HepG2 (cell line): Measurements from ENCODE around the gene ZNF66. TPM values are rescaled to one million over a fixed set of nuclear protein-coding genes. Genes with fewer than 3 reads are reported as not detected.

Experiments used
- ELF3 ChIP-seq: IDR thresholded peaks from 2 replicates; pipeline ENCODE4 v1.6.1; 2016; ENCODE audit warnings: missing genetic modification reagents, missing compliant biosample characterization
- GABPB1 ChIP-seq: IDR thresholded peaks from 2 replicates; pipeline ENCODE4 v1.6.1; 2016; ENCODE audit warnings: mild to moderate bottlenecking, missing genetic modification reagents, moderate library complexity, missing compliant biosample characterization
- HNRNPLL ChIP-seq: fragments of 200-400 bp; formaldehyde crosslinking; IDR thresholded peaks from 2 replicates; pipeline ENCODE4 v1.6.1; 2017; ENCODE audit warnings: mild to moderate bottlenecking, low read depth, low read length; ENCODE audit not compliant: poor library complexity, severe bottlenecking
- JDP2 ChIP-seq: sonication (generic); formaldehyde crosslinking; IDR thresholded peaks from 2 replicates; pipeline ENCODE4 v1.8.1; 2022; ENCODE audit warnings: missing genetic modification reagents, borderline replicate concordance
- KDM5B ChIP-seq: sonication (generic); formaldehyde crosslinking; IDR thresholded peaks from 2 replicates; pipeline ENCODE4 v1.4.0; 2020; ENCODE audit warnings: missing genetic modification reagents, mild to moderate bottlenecking, borderline replicate concordance
- MEF2D ChIP-seq: sonication (generic); formaldehyde crosslinking; IDR thresholded peaks from 2 replicates; pipeline ENCODE4 v1.5.1; 2020; ENCODE audit warnings: mild to moderate bottlenecking, missing genetic modification reagents
- MNT ChIP-seq: fragments of 450-650 bp; IDR thresholded peaks from 2 replicates; pipeline ENCODE4 v1.6.1; 2016
- NCOA5 ChIP-seq: sonication (generic); formaldehyde crosslinking; IDR thresholded peaks from 2 replicates; pipeline ENCODE4 v1.4.0; 2020; ENCODE audit warnings: missing genetic modification reagents
- NCOR1 ChIP-seq: fragments of 200-600 bp; sonication (generic); IDR thresholded peaks from 2 replicates; pipeline ENCODE4 v1.7.0; 2017; ENCODE audit warnings: antibody characterized with exemption, low read length, borderline replicate concordance
- SIN3A ChIP-seq: IDR thresholded peaks from 2 replicates; pipeline ENCODE4 v1.6.1; 2011; ENCODE audit warnings: low read depth, mild to moderate bottlenecking, control low read depth, low read length, borderline replicate concordance
- SKI ChIP-seq: fragments of 450-650 bp; IDR thresholded peaks from one replicate; pipeline ENCODE4 v1.6.1; 2018; ENCODE audit warnings: mild to moderate bottlenecking; ENCODE audit not compliant: partially characterized antibody
- SP5 ChIP-seq: IDR thresholded peaks from 2 replicates; pipeline ENCODE4 v1.6.1; 2016; ENCODE audit warnings: low read depth, borderline replicate concordance
- SRSF1 ChIP-seq: fragments of 200-400 bp; formaldehyde crosslinking; optimal IDR thresholded peaks from 2 replicates; pipeline ENCODE3; 2017; ENCODE audit warnings: mild to moderate bottlenecking, low read depth, low read length, moderate library complexity
- TARDBP ChIP-seq: sonication (generic); formaldehyde crosslinking; IDR thresholded peaks from 2 replicates; pipeline ENCODE4 v1.8.0; 2022; ENCODE audit warnings: mild to moderate bottlenecking, missing genetic modification reagents
- ZBTB7A ChIP-seq: sonication (generic); formaldehyde crosslinking; IDR thresholded peaks from 2 replicates; pipeline ENCODE4 v1.8.0; 2022; ENCODE audit warnings: mild to moderate bottlenecking, missing genetic modification reagents
- ZNF333 ChIP-seq: sonication (generic); formaldehyde crosslinking; IDR thresholded peaks from 2 replicates; pipeline ENCODE4 v1.4.0; 2020; ENCODE audit warnings: mild to moderate bottlenecking, missing genetic modification reagents, borderline replicate concordance
- ZNF362 ChIP-seq: sonication (generic); formaldehyde crosslinking; IDR thresholded peaks from 2 replicates; pipeline ENCODE4 v1.4.0; 2020; ENCODE audit warnings: missing genetic modification reagents, mild to moderate bottlenecking, borderline replicate concordance
- ZNF451 ChIP-seq: sonication (generic); formaldehyde crosslinking; IDR thresholded peaks from 2 replicates; pipeline ENCODE4 v1.5.0; 2020; ENCODE audit warnings: mild to moderate bottlenecking, missing genetic modification reagents
- ZSCAN29 ChIP-seq: sonication (generic); formaldehyde crosslinking; conservative IDR thresholded peaks from 2 replicates; pipeline ENCODE4 v1.4.0; 2020; ENCODE audit warnings: mild to moderate bottlenecking, missing genetic modification reagents
- polyA plus RNA-seq, 8 experiments: library from polyadenylated mRNA; depleted of rRNA in 3 of 8; stranded (reverse) in 7 of 8; unstranded in 1 of 8; fragments of >200 nt; fragmentation: Illumina TruSeq in 4 of 8; extraction: Trizol in 4 of 8; gene quantifications; 2 replicates each; pipeline versions ENCODE4 v1.2.1 to v1.2.3, GENCODE V29; 2011 to 2016; ENCODE audit warnings: low read depth in 4 of 8, missing spikeins in 1 of 8, mixed read lengths in 1 of 8; ENCODE audit not compliant: insufficient read depth in 1 of 8
- total RNA-seq, 5 experiments: library from RNA; depleted of rRNA; stranded (reverse); fragments of >200 nt; fragmentation: Illumina TruSeq; extraction: Trizol; gene quantifications; 2 replicates each; pipeline ENCODE4 v1.2.3, GENCODE V29; 2016; ENCODE audit warnings: low read depth in 1 of 5
- TF ChIP-seq, protein P1 (sequence below): sonication (generic); formaldehyde crosslinking; IDR thresholded peaks from 2 replicates; pipeline ENCODE4 v1.5.0; 2020; ENCODE audit warnings: mild to moderate bottlenecking, missing genetic modification reagents, moderate library complexity
- TF ChIP-seq, protein P2 (sequence below): sonication (generic); formaldehyde crosslinking; IDR thresholded peaks from 2 replicates; pipeline ENCODE4 v1.4.0; 2020; ENCODE audit warnings: missing genetic modification reagents
- TF ChIP-seq, protein P3 (sequence below): sonication (generic); formaldehyde crosslinking; IDR thresholded peaks from 2 replicates; pipeline ENCODE4 v1.8.1; 2023; ENCODE audit warnings: mild to moderate bottlenecking, missing genetic modification reagents

ZNF66 gene
- total and polyA plus RNA-seq, 2 of the 13 experiments (the other 11 are each of a cell fraction or from before 2014, with no cell fraction given), result 4.0 to 8.0 TPM

DNA sequence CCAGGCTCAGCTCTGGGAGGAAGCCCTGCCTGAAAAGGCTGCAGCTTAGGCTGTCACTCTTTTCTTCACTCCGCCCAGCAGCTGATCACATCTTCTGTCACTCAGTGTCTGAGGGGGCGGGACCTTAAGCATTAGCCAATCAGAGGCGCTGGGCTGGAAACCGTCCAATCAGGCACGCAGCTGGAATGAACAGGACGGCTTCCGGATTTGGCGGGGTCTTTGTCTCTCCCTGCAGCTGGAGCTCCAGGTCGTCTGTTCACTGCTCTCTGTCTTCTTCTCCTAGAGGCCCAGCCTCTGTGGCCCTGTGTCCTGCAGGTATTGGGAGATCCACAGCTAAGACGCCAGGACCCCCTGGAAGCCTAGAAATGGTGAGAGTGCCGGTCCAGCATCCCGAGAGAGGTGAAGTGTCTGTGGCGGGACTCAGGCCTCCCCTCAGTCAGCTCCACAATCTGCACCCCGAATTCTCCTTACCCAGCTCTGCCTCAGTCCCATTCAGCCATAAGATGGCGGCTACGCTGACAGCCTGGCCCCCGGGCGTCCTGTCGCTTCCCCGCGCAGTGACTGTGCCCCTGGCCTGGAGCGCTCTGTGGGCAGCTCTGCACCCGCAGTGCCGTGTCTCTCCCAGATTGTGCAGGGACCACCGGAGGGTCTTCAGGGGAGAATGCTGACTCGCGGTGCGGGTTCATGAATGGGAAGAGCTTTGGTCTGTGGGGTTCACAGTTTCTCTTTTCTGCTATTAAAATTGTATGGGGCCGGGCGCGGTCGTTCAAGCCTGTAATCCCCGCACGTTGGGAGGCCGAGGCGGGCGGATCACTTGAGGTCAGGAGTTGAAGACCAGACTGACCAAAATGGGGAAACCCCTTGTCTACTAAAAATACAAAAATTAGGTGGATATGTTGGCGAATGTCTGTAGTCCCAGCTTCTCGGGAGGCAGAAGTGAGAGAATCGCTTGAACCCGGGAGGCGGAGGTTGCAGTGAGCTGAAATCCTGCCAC is at the start of gene ZNF66 (continued):
- TF ChIP-seq, protein P1, sequence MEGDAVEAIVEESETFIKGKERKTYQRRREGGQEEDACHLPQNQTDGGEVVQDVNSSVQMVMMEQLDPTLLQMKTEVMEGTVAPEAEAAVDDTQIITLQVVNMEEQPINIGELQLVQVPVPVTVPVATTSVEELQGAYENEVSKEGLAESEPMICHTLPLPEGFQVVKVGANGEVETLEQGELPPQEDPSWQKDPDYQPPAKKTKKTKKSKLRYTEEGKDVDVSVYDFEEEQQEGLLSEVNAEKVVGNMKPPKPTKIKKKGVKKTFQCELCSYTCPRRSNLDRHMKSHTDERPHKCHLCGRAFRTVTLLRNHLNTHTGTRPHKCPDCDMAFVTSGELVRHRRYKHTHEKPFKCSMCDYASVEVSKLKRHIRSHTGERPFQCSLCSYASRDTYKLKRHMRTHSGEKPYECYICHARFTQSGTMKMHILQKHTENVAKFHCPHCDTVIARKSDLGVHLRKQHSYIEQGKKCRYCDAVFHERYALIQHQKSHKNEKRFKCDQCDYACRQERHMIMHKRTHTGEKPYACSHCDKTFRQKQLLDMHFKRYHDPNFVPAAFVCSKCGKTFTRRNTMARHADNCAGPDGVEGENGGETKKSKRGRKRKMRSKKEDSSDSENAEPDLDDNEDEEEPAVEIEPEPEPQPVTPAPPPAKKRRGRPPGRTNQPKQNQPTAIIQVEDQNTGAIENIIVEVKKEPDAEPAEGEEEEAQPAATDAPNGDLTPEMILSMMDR (CRISPR knock-in tag), result no peak
- no peak for TF ChIP-seq NCOA5 (CRISPR knock-in tag)
- no peak for TF ChIP-seq ZBTB7A (CRISPR knock-in tag)
- peak; percentile 75; the same call in 1 of the 2 replicates for TF ChIP-seq SIN3A
- TF ChIP-seq SP5 (CRISPR knock-in tag), result no peak
- no peak for TF ChIP-seq ZNF451 (CRISPR knock-in tag)
- TF ChIP-seq HNRNPLL, result peak; percentile 34
- no peak for TF ChIP-seq ZNF362 (CRISPR knock-in tag)
- no peak for TF ChIP-seq SKI
- no peak for TF ChIP-seq MEF2D (CRISPR knock-in tag)
- TF ChIP-seq, protein P2, sequence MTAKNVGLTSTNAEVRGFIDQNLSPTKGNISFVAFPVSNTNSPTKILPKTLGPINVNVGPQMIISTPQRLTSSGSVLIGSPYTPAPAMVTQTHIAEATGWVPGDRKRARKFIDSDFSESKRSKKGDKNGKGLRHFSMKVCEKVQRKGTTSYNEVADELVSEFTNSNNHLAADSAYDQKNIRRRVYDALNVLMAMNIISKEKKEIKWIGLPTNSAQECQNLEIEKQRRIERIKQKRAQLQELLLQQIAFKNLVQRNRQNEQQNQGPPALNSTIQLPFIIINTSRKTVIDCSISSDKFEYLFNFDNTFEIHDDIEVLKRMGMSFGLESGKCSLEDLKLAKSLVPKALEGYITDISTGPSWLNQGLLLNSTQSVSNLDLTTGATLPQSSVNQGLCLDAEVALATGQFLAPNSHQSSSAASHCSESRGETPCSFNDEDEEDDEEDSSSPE (CRISPR knock-in tag), result peak; percentile 87
- peak; percentile 62 for TF ChIP-seq GABPB1 (CRISPR knock-in tag)
- no peak for TF ChIP-seq TARDBP (CRISPR knock-in tag)
- peak; percentile 56; the same call in 1 of the 2 replicates for TF ChIP-seq KDM5B (CRISPR knock-in tag)
- TF ChIP-seq ELF3 (CRISPR knock-in tag), result no peak
- no peak for TF ChIP-seq MNT
- no peak for TF ChIP-seq ZSCAN29
- no peak for TF ChIP-seq ZNF333 (CRISPR knock-in tag)
- no peak for TF ChIP-seq NCOR1
- no peak for TF ChIP-seq SRSF1
- no peak for TF ChIP-seq JDP2 (CRISPR knock-in tag)
- TF ChIP-seq, protein P3, sequence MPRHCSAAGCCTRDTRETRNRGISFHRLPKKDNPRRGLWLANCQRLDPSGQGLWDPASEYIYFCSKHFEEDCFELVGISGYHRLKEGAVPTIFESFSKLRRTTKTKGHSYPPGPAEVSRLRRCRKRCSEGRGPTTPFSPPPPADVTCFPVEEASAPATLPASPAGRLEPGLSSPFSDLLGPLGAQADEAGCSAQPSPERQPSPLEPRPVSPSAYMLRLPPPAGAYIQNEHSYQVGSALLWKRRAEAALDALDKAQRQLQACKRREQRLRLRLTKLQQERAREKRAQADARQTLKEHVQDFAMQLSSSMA (CRISPR knock-in tag), result 0 out of 2 replicates have a peak, but pooled peaks have one; percentile 48
